CD4-positive, alpha-beta T cell treated with Interleukin-15 for 4 hours (primary cell): ENCODE results near the gene CRB3.
A peak's percentile ranks its signal among the peaks of the same experiment; 100 is the strongest.

ENCODE experiments used
- DNase-seq: peaks from one replicate; pipeline ENCODE4 v3.0.0-alpha.2; 2020; ENCODE audit warnings: low spot score

CRB3 gene

DNA sequence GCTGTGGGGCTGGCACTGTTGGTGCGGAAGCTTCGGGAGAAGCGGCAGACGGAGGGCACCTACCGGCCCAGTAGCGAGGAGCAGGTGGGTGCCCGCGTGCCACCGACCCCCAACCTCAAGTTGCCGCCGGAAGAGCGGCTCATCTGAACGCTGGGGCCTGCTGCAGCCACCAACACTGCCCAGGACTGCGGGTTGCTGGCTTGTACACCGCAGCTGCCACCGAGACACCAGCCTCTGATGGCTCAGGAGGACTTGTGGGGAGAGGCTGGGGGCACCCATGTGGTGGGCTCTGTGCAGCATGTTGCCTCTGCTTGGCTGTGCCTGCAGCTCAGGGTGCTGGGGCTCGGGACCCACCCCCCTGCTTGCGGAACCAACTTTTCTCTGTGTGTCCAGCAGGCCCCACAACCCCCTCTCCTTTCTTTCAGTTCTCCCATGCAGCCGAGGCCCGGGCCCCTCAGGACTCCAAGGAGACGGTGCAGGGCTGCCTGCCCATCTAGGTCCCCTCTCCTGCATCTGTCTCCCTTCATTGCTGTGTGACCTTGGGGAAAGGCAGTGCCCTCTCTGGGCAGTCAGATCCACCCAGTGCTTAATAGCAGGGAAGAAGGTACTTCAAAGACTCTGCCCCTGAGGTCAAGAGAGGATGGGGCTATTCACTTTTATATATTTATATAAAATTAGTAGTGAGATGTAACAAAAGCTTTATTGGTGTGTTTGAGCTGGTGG, 2.6 kb downstream of the CRB3 start:
- no peak for DNase-seq

DNA sequence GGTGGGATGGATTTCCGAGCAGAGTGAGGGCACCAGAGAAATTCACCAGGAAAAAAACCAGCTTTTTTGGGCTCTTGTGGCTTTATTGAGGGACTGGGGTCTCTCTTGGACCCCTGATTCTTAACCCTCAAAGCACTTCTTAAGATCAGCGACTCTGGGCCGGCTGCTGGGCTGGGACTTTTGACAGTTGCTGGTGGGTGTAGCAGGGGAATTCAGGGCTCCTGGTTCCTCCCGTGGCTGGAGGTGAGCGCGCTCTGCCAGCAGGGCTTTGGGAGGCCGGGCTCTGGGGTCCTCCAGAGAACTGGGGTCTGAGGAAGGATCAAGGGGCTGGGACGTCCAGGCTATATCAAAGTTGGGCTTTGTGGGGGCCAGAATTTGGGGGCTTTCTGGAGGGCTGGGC, 3.3 kb downstream of the CRB3 start:
- DNase-seq = no peak

DNA sequence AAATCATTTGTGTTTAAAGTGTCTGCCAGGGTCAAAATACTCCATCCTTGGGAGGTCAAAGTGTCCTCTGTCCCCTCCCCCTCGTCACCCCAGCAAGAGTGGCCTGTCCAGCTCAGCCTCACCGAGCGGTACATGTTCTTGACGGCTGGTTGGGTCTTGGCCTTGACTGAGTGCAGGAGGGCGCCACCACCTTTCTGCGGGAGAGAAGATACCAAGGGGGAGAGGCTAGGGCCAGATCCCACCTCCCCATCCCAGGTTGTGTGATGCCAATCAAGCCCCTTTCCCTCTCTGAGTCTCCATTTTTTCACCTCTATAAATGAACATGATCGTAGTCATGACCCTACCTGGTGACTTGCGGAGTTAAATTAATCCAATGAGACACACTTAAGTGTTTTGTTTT, 6.1 kb downstream of the CRB3 start:
- no peak for DNase-seq

- DNase-seq = no peak
Measured at GRCh38 chr19:6471076-6471475, 7.0 kb downstream of the CRB3 start.

- no peak for DNase-seq
Measured at GRCh38 chr19:6472713-6473112, 8.6 kb downstream of the CRB3 start.

- DNase-seq = no peak
Measured at GRCh38 chr19:6473647-6474046, 9.6 kb downstream of the CRB3 start.

DNA sequence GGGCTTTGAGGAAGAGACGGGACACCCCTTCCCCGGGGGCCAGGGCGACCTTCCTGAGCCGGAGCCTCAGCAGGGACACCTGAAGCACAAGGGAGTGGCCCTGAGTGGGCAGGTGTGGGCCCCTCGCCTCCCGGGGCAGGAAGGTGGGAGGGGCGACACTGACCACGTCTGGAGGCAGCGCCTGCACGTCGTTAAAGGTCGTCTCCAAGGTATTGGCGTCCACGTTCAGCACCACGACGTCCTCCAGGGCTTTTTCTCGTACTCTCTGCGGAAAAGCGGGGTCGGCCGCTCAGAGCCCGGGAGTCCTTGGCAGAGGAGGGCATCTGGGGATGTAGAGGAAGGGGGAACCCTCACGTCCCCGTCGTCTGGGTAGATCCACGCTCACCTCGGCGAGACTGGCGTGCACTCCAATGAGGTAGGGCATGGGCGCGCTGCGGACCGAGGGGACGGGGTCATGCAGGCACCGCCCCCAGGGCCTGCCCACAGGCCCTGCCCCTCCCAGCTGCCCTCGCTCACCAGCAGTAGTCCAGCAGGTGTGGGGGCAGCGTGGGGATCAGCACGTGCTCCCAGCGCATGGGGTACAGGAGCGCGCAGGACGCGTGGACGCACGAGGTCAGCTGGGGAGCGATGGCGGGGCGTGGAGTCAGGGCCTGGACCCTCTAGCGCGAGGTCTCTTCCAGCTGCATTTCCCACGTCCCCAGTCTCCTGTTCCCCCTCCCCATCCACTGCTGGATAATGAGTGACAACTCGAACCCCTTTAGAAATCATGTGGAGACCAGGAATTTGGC, 11.4 kb downstream of the CRB3 start:
- DNase-seq = no peak

- DNase-seq = peak; percentile 36
Measured at GRCh38 chr19:6476155-6476895, 12.3 kb downstream of the CRB3 start.

- no peak for DNase-seq
Measured at GRCh38 chr19:6476896-6477431, 12.9 kb downstream of the CRB3 start.

GRCh38 chr19:6478815-6479214, 14.7 kb downstream of the CRB3 start:
- no peak for DNase-seq

GRCh38 chr19:6479836-6480398, 15.8 kb downstream of the CRB3 start:
- no peak for DNase-seq

DNA sequence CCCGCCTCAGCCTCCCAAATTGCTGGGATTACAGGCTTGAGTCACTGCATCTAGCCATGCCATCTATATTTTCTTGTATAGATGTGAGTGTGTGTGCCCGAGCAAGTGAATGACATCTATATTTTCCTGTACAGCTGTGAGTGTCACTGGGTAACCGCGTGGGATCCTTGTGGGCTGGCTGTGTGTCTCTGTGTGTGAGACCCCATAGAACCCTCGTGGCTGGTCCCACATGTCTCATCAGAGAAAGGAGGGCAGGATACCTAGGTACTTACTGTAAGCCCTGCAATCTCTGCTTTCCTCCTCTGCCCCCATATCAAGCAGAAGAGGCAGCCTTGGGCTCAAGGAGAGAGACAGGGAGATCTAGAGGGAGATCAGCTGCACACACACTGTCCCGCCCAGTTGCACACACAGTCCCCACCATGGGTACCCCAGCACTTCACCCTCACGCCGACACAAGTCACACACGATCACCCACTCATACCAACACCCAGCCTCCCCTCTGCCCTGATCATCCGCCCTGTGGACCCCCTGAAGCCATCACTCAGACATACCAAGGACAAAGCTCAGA, 16.9 kb downstream of the CRB3 start:
- DNase-seq = peak; percentile 4

- peak; percentile 62 for DNase-seq
Measured at GRCh38 chr19:6481541-6482342, 17.7 kb downstream of the CRB3 start, which contains the start of gene DENND1C. DENND1C (minus strand) TSS chr19:6481787; CDS start chr19:6481695, 92 bp downstream.

DNA sequence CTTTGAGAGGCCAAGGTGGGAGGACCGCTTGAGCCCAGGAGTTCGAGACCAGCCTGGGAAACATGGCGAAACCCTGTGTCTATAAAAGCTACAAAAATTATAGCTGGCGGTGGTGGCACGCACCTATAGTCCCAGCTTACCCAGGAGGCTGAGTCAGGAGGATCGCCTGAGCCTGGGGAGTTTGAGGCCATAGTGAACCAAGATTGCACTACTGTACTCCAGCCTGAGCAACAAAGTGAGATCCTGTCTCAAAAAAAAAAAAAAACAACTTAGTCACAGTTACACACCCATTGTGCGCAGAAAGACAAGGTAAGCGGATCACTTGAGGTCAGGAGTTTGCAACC, 18.2 kb downstream of the CRB3 start:
- peak; percentile 9 for DNase-seq

- no peak for DNase-seq
Measured at GRCh38 chr19:6483235-6483634, 19.2 kb downstream of the CRB3 start.

DNA sequence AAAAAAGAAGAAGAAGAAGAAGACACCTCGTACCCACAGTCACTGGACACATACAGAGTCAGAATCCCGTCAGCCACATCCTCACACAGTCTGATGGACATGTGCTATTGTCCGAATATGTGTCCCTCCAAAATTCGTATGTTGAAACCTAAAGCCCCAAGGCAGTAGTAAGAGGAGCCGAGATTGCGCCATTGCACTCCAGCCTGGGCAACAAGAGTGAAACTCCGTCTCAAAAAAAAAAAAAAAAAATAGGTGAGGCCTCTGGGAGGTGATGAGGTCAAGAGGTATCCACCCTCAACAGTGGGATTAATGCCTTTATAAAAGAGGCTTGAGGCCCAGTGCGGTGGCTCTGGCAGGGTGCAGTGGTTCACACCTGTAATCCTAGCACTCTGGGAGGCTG, 20.2 kb downstream of the CRB3 start:
- no peak for DNase-seq

GRCh38 chr19:6484831-6485230, 20.8 kb downstream of the CRB3 start:
- no peak for DNase-seq

DNA sequence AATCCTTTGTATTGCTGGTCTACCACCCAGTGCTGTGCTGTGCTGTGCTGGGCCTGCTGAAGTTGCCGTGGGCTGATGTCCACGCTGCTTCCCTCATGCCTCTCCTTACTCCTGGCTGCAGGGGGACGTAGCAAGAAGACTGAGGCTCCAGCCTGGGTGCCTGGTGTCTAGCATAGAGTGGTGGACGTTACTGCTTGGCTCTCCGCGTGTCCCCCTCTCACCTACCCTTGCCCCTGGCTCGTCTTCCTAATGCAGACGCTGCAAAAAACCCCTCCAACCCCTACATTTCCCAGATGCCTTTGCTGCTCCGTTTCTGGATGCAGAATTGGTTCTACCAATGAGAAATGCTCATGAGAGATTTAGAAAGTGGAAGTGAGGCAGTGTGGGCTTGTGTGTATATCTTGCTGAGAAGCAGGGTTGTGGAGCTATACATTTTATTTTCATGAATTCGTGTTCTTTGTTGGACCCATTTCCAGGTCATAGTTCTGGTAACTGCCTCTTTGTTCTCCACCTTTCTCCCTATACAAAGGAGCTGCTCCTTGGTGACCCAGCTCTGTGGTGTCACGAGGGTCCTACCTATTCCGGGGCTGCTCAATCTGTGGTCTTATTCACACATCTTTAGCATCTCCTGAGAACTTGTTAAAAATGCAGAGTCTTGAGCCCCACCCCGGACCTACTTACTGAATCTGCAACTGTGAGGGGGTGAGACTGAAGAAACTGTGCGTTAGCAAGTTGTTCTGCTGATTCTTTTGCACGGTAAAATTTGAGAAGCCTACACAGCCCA, 25.4 kb downstream of the CRB3 start:
- DNase-seq = peak; percentile 28

DNA sequence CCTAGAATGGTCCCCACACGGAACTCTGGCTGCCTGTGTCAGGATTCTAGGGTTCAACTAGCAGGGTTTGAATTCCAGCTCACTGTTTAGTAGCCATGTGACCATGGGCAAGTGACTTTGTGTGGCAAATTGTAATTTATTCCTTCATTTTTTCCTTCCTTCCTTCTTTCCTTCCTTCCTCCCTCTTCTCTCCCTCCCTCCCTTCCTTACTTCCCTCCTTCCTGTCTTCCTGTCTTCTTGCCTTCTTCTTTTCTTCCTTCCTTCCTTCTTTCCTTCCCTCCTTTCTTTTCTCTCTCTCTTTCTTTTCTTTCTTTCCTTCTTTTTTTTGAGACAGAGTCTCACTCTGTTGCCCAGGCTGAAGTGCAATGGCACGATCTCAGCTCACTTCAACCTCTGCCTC, 26.1 kb downstream of the CRB3 start:
- DNase-seq = no peak
